GM19239 (cell line): ENCODE measurements around the gene MYH14.

Experiments
- DNase-seq: peaks from one replicate; pipeline ENCODE4 v3.0.0; 2011; ENCODE audit warnings: low spot score; ENCODE audit not compliant: insufficient read length
- FAIRE-seq: peaks from 2 replicates; lab custom pipeline; 2011; peaks lifted over from hg19 to GRCh38; lab: Jason Lieb, UNC

MYH14 gene

GRCh38 chr19:50280983-50281382 is 77.6 kb downstream of the MYH14 start:
- DNase-seq (no peak), FAIRE-seq (no peak)

DNA sequence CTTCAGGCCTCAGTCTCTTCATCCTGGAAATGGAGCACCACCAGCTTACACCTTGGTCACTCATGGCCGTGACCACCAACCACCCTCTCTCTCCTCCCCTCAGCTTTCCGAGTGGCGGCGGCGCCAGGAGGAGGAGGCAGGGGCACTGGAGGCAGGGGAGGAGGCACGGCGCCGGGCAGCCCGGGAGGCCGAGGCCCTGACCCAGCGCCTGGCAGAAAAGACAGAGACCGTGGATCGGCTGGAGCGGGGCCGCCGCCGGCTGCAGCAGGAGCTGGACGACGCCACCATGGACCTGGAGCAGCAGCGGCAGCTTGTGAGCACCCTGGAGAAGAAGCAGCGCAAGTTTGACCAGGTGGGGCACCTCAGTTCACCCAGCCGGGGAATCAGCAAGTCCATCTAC is 78.1 kb downstream of the MYH14 start:
- DNase-seq (no peak), FAIRE-seq (no peak)

- FAIRE-seq (no peak), DNase-seq (no peak)
Measured at GRCh38 chr19:50285833-50286232, 82.4 kb downstream of the MYH14 start.

DNA sequence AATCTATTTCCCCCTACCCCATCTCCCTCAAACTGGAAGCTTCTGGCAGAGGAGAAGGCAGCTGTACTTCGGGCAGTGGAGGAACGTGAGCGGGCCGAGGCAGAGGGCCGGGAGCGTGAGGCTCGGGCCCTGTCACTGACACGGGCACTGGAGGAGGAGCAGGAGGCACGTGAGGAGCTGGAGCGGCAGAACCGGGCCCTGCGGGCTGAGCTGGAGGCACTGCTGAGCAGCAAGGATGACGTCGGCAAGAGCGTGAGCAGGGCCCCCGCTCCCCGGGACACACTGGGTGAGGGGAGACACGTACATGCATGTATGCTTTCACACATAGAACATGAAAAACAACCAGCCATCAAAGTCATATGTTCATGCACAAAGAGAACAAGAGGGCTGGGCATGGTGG is 83.0 kb downstream of the MYH14 start:
- DNase-seq (no peak), FAIRE-seq (no peak)

DNA sequence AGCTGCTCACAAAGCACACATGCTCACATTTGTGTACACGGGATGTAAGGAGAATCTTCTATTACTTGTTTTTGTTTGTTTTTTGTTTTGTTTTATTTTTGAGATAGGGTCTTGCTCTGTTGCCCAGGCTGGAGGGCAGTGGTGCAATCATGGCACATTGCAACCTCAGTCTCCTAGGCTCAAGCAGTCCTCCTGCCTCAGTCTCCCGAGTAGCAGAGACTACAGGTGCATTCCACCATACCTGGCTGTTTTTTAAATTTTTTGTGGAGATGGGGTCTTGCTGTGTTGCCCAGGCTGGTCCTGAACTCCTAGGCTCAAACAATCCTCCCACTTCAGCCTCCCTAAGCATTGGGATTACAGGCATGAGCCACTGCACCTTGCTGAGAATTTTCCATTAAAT is 83.9 kb downstream of the MYH14 start:
- FAIRE-seq (no peak), DNase-seq (no peak)

DNA sequence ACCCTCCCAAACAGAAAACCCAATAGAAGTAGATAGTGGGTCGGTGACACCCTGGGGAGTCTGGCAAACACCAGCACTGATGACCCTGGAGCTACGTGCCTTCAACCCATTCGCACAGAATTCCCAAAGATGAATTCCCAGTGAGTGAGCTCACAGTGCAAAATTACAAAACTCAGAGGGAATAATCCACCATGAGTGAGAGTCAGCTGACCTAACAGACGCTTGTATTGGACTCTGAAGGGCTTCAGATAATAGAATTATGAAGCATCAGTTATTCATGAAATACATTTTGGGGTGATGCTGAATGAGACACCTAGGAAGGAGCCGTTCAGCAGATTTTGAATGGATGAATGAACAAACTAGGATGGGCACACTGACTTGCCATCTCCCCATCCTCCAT is 85.5 kb downstream of the MYH14 start:
- DNase-seq = no peak
- FAIRE-seq = no peak

DNA sequence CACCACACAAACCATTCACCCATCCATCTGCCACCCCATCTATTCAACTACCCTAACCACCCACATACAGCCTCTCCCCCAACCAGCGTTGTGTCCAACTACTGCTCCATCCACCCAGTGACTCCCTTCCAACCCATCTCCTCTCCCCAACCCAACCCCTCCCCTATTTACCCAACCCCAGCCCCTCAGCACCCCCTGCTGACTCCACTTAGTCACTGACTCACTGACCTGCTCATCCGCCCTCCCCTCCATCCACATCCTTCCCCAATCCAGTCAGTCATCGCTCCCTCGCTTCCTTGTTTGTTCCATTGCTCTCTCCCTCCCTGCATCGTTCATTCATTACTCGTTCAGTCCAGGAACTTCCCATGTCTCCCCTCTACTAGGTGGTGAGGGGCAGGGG is 86.6 kb downstream of the MYH14 start:
- FAIRE-seq (no peak), DNase-seq (no peak)

- DNase-seq (no peak), FAIRE-seq (no peak)
Measured at GRCh38 chr19:50290775-50291174, 87.4 kb downstream of the MYH14 start.

- FAIRE-seq = no peak
Measured at GRCh38 chr19:50292216-50292827, 88.9 kb downstream of the MYH14 start.

DNA sequence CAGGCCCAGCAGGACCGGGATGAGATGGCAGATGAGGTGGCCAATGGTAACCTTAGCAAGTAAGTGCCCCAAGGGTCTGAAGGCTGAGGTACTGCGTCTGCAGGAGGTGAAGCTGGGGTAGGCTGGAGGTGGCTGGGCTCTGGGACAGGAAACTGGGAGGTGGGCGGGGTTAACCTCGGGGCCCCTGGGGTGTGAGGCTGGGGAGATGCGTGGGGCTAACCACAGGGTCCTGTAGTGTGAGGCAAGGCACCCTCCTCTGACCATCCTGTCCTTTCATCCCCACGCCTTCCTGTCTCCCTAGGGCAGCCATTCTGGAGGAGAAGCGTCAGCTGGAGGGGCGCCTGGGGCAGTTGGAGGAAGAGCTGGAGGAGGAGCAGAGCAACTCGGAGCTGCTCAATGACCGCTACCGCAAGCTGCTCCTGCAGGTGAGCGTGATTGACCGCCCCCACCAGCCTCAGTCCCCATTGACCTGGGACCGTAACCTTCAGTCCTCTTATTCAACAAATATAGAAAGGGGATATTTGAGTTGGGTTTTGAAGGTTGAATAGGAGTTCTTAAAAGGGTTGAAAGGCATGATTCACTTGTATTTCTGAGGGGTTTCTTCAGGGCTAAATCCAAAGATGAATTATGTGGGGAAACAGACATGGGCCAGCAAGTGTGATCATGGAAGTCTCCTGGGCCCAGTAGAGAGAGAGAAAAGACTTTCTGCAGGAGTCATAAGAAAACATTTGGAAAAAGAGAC is 90.0 kb downstream of the MYH14 start:
- FAIRE-seq (no peak), DNase-seq (no peak)

More at GRCh38 chr19:50292216-50292827, 88.9 kb downstream of the MYH14 start:
- no peak for DNase-seq

GRCh38 chr19:50300051-50300450 is 96.6 kb downstream of the MYH14 start:
- no peak for FAIRE-seq

GRCh38 chr19:50300814-50301606 is 97.6 kb downstream of the MYH14 start:
- DNase-seq = no peak

More at GRCh38 chr19:50300051-50300450, 96.6 kb downstream of the MYH14 start:
- no peak for DNase-seq

GRCh38 chr19:50301607-50301971 is 98.2 kb downstream of the MYH14 start:
- FAIRE-seq = no peak
- DNase-seq = no peak

More at GRCh38 chr19:50300814-50301606, 97.6 kb downstream of the MYH14 start:
- no peak for FAIRE-seq

- DNase-seq (no peak), FAIRE-seq (no peak)
Measured at GRCh38 chr19:50303558-50303957, 100.1 kb downstream of the MYH14 start.

DNA sequence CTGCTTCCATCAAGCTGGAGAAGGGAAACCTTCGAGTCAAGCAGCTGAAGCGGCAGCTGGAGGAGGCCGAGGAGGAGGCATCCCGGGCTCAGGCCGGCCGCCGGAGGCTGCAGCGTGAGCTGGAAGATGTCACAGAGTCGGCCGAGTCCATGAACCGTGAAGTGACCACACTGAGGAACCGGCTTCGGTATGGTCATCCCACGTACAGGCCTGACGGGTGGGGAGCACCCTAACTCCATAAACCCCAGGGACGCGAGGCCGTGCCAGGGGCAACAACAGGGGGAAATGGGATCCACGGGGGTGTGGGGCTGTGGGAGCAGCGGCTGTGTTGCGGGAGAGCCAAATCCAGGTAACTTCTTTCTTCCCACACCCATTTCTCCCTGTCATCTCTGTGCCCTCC is 105.6 kb downstream of the MYH14 start:
- no peak for FAIRE-seq
- no peak for DNase-seq

DNA sequence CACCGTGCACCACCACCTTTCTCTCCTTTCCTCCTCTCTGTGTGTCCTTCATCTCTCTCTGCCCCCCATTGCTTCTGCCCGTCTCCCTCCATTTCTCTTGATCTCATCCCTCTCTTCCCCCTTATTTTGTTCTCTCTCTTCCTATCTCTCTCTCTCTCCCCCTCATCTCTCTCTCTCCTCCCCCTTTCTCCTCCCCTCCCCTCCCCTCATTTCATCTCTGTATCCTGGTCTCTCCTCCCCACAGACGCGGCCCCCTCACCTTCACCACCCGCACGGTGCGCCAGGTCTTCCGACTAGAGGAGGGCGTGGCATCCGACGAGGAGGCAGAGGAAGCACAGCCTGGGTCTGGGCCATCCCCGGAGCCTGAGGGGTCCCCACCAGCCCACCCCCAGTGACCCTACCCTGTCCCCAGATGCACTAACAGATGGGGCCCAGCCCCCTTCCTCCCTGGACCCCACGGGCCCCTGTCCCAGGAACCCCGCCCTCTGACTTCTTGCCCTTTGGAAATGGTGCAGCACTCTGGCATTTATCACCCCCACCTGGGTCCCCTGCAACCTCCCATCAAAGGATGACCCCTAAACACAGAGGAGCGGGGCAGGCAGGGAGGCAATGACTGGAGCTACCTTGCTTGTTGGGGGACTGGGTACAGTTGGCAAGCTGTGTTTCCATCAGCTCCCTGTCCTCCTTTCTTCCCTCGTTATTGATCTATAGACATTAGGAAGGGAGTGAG is 106.1 kb downstream of the MYH14 start:
- FAIRE-seq (no peak), DNase-seq (no peak)

DNA sequence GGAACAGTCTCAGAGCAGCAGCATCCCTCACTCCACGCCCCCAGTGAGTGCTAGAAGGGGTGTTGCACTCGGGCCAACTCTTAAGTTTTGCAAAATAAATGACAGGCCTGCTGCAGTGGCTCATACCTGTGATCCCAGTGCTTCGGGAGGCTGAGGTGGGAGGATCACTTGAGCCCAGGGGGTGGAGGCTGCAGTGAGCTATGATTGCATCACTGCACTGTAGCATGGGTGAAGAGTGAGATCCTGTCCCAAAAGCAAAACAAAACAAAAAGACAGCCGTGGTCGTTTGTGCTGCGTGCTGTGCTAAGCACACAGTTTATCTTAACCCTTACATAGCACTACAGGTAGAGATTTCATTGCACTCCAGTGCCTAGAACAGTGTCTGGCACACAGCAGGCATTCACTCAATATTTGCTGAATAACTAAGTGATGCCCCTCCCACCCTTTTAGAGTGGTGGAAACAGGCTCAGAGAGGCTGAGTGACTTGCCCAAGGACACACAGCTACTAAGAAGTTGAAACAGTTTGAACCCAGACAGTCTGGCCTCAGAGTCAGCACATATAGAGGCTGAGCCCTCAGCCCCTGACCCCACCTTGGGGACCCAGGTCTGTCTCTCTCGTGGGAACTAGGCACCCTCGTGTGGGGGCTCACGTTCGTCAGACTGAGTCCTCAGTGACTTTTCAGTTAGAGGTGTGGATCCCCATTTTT is 107.5 kb downstream of the MYH14 start:
- DNase-seq = no peak
- FAIRE-seq = no peak

DNA sequence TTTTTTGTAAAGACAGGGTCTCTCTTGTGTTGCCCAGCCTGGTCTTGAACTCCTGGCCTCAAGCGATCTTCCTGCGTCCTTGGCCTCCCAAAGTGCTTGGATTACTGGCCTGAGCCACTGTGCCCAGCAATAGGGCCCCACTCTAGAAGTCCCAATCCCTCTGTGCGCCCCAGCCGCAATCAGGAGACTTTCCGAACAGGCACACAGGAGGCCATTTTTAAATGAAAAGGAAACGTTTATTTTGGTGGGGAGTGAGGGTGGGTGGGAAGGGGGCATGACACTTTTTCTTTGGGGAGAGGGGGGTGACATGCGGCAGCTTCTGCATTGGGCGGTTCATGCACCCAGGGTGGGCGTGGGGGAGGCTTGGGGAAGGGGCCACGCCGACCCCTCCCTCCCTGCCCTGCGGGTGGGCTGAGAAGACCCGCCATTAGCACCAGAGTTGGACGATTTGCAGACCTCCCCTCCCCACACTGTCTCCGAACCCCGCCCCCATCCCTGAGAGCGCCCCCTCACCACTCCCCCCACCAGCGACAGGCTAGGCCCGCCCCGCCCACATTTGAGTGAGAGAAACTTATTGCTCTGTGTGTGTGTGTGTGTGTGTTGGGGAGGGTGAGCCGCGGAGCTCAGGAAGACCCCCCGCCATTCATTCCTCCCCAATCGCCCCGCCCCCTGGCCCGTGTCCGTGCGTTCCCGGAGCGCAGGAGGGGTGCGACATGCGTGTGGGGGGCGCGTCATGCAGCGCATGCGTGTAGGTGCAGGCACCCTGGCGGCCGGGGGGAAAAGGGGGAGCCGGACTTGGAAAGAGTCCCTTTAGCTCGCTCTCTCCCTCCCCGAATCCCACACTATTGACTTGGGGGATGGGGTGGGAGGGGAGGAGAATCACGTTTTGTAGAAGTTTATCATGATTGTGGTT is 108.6 kb downstream of the MYH14 start:
- FAIRE-seq (no peak), DNase-seq (no peak)
